Fibroblast of pulmonary artery (primary cell): Measurements from ENCODE around the gene NKD1.

Source experiments
- DNase-seq: peaks from one replicate; pipeline ENCODE4 v3.0.0-alpha.2; 2010; ENCODE audit warnings: low read depth
- H3K4me3 ChIP-seq: replicated peaks from 2 replicates; pipeline ENCODE4 v1.5.1; 2011; ENCODE audit warnings: low read depth, mild to moderate bottlenecking, control low read depth, low read length, moderate library complexity
- TF ChIP-seq, protein P1 (sequence below): IDR thresholded peaks from 2 replicates; pipeline ENCODE4 v1.5.1; 2011; ENCODE audit warnings: mild to moderate bottlenecking, control low read depth, low read length, inconsistent platforms; ENCODE audit errors: missing control alignments

Gene NKD1

DNA sequence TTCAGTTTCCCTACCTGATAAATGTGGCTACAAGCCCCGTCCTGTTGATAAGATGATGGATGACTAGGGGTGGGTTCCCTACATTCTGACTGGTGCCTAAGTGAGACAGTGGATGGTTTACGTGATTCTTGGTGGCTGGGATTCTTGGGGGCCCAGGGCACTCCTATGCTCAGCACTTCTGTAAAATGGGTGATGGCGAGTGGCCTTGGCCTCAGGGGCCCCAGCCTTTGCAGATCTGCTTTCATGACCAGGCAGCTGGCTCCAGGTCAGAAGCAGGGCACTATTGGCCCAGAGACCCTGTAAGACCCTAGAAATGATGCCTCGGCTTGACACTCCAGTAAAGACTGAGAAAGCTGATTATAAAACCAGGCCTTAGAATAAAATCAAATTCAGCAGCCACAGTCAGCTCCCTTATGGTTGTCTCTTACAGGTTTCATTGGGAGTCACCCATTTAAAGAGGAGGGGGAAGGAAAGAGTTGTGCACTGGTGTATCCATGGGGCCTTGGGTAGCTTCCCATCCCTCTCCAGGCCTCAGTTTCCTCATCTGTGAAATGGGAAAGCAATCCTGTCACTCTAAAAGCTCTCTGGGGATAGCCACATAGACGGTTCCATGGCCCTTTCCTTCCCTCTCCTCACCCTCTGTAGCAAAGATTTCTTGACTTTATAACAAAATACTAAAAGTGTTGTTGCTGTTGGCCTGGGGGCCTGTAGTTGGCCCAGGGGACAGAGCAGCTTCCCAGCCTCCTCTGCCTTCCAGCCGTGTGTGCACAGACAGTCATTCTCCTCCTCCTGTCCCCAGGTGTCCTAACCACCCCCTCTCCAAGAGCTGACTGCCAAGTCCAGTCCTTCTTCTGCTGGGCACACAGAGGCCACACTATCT lies 131.7 kb downstream of the NKD1 start:
- no peak overlapping the region for H3K4me3 ChIP-seq
- TF ChIP-seq, protein P1, sequence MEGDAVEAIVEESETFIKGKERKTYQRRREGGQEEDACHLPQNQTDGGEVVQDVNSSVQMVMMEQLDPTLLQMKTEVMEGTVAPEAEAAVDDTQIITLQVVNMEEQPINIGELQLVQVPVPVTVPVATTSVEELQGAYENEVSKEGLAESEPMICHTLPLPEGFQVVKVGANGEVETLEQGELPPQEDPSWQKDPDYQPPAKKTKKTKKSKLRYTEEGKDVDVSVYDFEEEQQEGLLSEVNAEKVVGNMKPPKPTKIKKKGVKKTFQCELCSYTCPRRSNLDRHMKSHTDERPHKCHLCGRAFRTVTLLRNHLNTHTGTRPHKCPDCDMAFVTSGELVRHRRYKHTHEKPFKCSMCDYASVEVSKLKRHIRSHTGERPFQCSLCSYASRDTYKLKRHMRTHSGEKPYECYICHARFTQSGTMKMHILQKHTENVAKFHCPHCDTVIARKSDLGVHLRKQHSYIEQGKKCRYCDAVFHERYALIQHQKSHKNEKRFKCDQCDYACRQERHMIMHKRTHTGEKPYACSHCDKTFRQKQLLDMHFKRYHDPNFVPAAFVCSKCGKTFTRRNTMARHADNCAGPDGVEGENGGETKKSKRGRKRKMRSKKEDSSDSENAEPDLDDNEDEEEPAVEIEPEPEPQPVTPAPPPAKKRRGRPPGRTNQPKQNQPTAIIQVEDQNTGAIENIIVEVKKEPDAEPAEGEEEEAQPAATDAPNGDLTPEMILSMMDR, result no peak
- no peak for DNase-seq

DNA sequence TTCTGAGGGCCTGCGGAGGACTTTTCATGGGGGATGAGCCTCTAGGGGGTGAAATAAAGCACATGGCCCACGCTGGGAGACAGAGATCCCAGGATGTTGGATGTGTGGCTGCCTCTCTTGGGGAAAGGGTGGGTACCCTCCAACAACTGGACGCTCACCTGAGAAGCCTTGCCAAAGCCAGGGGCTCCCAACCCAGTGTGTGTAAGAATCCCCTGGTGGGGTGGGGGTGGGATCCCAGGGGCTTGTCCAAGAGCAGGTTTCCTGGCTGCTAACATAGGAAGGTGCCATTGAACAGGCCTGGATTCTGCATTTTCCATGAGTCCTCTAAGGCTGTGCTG lies 132.3 kb downstream of the NKD1 start:
- DNase-seq, result no peak
- H3K4me3 ChIP-seq, result no peak overlapping the region
- TF ChIP-seq, protein P1, result no peak

DNA sequence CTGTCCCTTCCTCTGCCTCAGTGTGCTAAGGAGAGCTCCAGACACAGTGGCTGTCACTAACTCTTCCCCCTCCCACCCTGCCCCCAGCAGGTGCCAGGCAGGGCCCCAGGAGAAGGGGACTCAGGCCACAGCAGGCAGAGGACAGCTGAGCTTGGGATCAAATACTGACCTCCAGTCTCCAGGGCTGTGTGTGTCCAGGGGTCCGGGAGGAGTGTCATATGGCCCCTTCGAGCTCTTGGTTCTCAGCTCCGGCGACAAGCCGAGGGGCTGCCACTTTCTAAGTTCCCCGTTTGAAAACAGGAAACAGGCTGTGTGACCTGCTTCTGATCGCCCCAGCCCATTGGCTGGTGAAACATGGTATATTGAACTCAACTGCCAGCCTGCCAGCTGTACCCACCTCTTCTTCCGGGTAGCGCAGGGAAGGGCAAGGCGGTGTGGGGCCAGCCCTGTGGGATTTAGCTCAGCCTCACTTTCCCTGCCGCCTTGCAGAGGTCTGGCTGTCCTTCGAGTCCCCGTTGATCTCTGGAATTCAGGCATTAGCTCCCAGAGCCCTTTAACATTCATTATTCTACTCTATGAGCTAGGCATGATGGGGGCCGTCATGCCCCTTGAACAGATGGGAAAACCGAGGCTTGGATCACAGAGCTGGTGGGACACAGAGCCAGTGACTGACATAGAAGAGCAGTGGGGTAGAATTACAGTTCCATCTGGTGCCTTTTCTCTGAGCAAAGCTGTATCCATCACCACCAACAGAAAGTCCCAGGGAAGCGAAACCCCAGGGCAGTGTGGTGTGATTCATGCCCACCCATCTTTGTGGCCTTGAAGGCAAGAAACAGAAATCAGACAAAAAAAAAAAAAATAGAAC lies 133.1 kb downstream of the NKD1 start, which contains the start of gene SNX20:
Gene SNX20, minus strand, starts transcription at position 292 of the 865 bp plus-strand sequence. CDS start 3,786 bp downstream, outside the sequence.
- no peak within 1 kb of the TSS for H3K4me3 ChIP-seq
- DNase-seq, result no peak
- TF ChIP-seq, protein P1, result no peak

DNA sequence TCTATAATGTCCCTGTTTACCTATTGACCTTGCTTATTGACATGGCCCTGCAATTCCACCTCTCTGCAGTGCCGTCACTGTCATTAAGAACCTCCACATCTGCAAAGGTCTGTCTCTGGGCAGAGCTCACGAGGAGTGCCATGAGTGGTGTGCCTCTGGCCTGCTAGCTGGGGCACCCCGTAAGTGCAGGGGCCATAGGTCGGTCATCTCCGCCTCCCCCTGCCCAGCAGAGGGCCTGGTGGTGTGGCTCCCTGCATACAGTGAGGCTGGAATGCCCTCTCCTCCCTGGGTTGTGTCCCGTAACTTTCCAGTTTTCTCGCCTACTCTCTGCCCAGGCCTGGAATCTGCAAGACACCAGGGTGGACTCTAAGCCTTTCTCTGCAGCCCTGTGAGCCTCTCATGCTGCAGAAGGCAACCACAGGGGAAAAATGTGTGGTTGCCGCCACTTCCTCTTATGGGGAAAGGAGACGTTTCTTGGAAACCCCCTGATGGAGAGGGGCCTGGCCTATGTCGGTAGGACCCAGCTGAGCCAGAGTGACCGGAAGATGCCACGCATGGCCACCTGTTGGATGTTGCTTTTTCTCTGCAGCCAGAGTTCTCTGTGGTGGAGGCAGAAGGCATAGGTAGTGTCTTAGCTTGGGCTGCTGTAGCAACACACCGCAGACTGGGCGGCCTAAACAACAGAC lies 135.6 kb downstream of the NKD1 start:
- no peak overlapping the region for H3K4me3 ChIP-seq
- DNase-seq, result no peak
- TF ChIP-seq, protein P1, result no peak

DNA sequence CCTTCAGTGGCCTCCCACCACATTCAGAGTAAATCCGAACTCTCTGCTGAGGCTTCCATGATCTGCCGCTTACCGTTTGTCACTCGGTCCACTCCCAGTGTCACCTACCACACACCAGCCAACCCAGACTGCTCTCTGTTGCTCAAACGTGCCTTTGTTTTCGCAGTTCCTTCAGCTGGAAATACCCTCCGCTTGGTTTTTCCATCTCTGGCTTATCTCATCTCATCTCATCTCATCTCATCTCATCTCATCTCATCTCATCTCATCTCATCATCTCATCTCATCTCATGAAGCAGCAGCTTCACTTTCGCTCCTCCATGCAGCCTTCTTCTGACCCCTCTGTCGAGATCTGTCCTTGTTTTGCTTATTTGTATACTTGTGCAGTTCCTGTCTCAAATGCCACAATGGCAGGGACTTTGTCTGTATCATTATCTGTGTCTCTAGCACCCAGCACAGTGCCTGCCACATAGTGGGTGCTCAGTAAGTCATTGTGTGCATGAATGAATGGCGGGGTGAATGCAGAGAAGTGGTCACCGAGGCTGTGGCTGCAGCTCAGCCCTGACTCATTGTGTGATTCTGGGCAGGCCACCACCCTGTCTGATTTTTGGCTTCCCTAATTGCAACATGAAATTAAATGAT lies 136.7 kb downstream of the NKD1 start:
- no peak overlapping the region for H3K4me3 ChIP-seq

More for the DNA sequence above, 136.7 kb downstream of the NKD1 start:
- DNase-seq, result no peak
- TF ChIP-seq, protein P1, result no peak
